DND-41 (cell line): ENCODE data around the gene ACAD10.

Experiments used
- ATAC-seq: fragments of 200-7000 bp; cut with Tn5 transposase; 3 replicates; pipeline ENCODE4 v1.9.1; 2021; ENCODE audit warnings: low read depth; ENCODE audit not compliant: insufficient read depth
- DNase-seq: peaks from one replicate; pipeline ENCODE4 v3.0.0-alpha.2; 2020
- H2AFZ ChIP-seq: 2 replicates; pipeline ENCODE4 v1.6.0; 2012; ENCODE audit warnings: low read depth, low read length
- H3K27ac ChIP-seq: 2 replicates; pipeline ENCODE4 v1.5.1; 2012; ENCODE audit warnings: low read length, inconsistent platforms
- H3K27me3 ChIP-seq: fragments of 200-600 bp; sonication (generic); 2 replicates; pipeline ENCODE4 v1.6.0; 2012; ENCODE audit warnings: low read length, mild to moderate bottlenecking, inconsistent platforms; ENCODE audit not compliant: insufficient read depth, poor library complexity
- H3K36me3 ChIP-seq: 2 replicates; pipeline ENCODE4 v1.5.1; 2012; ENCODE audit warnings: low read length, inconsistent platforms; ENCODE audit not compliant: insufficient read depth
- H3K4me1 ChIP-seq: 2 replicates; pipeline ENCODE4 v1.5.1; 2012; ENCODE audit warnings: mild to moderate bottlenecking, low read length; ENCODE audit not compliant: insufficient read depth
- H3K4me2 ChIP-seq: 2 replicates; pipeline ENCODE4 v1.6.0; 2012; ENCODE audit warnings: mild to moderate bottlenecking, moderate library complexity, low read length, inconsistent platforms; ENCODE audit not compliant: insufficient read depth
- H3K4me3 ChIP-seq, 2 experiments: fragments of 200-600 bp in 1 of 2; shearing (Covaris generic) in 1 of 2; 2 replicates each; pipeline ENCODE4 v1.5.1; 2012 to 2016; ENCODE audit warnings: inconsistent platforms in 2 of 2, low read length in 2 of 2, mild to moderate bottlenecking in 2 of 2, low read depth in 1 of 2, moderate library complexity in 1 of 2
- H3K79me2 ChIP-seq: 2 replicates; pipeline ENCODE4 v1.6.0; 2012; ENCODE audit warnings: low read length, inconsistent platforms; ENCODE audit not compliant: insufficient read depth
- H3K9ac ChIP-seq: 2 replicates; pipeline ENCODE4 v1.6.0; 2012; ENCODE audit warnings: low read depth, mild to moderate bottlenecking, inconsistent platforms, low read length, moderate library complexity
- H3K9me3 ChIP-seq: 2 replicates; pipeline ENCODE4 v1.5.1; 2012; ENCODE audit warnings: low read length, moderate library complexity, mild to moderate bottlenecking, inconsistent platforms; ENCODE audit not compliant: insufficient read depth, severe bottlenecking
- H4K20me1 ChIP-seq: 2 replicates; pipeline ENCODE4 v1.6.0; 2012; ENCODE audit warnings: low read length; ENCODE audit not compliant: insufficient read depth
- EZH2 ChIP-seq: IDR thresholded peaks from 3 replicates; pipeline ENCODE4 v1.6.1; 2012; ENCODE audit warnings: borderline replicate concordance, low read depth, mild to moderate bottlenecking, moderate library complexity, low read length, inconsistent platforms; ENCODE audit not compliant: severe bottlenecking
- TF ChIP-seq, protein P1 (sequence below): IDR thresholded peaks from 2 replicates; pipeline ENCODE4 v1.5.1; 2012; ENCODE audit warnings: borderline replicate concordance, low read length, moderate library complexity, mild to moderate bottlenecking; ENCODE audit not compliant: poor library complexity, severe bottlenecking; ENCODE audit errors: extremely low read depth

Gene ACAD10

DNA sequence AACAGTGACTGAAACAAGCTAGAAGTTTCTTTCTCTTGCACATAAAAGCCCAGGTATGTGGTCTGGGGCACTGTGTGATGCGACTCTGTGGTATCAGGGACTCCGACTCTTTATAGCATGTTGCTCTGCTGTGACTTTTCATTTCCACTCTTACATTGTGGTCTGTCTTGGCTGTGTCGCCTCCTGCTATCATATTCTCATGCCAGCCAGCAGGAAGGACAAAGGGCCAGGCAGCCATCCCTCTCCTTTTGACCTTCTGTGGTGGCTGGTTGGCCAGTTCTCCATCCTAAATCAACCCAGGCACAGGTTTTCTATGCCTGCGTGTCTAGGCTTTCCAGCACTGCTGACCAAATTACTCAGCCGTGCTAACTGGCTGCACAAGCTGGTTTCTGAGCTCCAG lies 8.0 kb downstream of the ACAD10 start:
- Histone ChIP-seq H3K36me3 (peaks cover 36% of the 10 kb centered on the region), H2AFZ (no peak overlapping the region), H3K9ac (no peak overlapping the region), H3K27ac (no peak overlapping the region), H3K4me3 (no peak overlapping the region), H3K4me2 (no peak overlapping the region), H3K79me2 (no peaks in the 10 kb centered on the region), H3K4me1 (no peaks in the 10 kb centered on the region), H3K27me3 (no peaks in the 10 kb centered on the region), H3K9me3 (no peaks in the 10 kb centered on the region), H4K20me1 (no peaks in the 10 kb centered on the region)
- no peak for DNase-seq
- no peak for ATAC-seq
- TF ChIP-seq, protein P1, sequence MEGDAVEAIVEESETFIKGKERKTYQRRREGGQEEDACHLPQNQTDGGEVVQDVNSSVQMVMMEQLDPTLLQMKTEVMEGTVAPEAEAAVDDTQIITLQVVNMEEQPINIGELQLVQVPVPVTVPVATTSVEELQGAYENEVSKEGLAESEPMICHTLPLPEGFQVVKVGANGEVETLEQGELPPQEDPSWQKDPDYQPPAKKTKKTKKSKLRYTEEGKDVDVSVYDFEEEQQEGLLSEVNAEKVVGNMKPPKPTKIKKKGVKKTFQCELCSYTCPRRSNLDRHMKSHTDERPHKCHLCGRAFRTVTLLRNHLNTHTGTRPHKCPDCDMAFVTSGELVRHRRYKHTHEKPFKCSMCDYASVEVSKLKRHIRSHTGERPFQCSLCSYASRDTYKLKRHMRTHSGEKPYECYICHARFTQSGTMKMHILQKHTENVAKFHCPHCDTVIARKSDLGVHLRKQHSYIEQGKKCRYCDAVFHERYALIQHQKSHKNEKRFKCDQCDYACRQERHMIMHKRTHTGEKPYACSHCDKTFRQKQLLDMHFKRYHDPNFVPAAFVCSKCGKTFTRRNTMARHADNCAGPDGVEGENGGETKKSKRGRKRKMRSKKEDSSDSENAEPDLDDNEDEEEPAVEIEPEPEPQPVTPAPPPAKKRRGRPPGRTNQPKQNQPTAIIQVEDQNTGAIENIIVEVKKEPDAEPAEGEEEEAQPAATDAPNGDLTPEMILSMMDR = no peak
- no peak for TF ChIP-seq EZH2

DNA sequence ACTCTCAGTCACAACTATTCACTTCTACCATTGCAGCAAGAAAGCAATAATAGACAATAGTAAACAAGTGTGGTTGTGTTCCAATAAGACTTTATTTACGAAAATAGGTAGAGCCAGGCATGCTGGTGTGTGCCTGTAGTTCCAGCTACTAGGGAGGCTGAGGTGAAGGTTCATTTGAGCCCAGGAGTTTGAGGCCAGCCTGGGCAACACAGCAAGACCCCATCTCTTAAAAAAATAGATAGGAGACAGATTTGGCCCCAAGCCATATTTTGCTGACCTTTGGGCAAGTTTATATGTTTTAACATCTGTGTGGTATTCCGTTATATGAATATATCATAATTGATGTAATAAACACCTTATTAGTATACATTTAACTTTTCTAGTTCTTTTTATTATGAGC lies 14.1 kb downstream of the ACAD10 start:
- H3K9ac ChIP-seq = no peak overlapping the region
- H3K4me1 ChIP-seq = no peaks in the 10 kb centered on the region
- ATAC-seq = no peak
- no peak overlapping the region for H3K4me2 ChIP-seq
- H4K20me1 ChIP-seq = no peaks in the 10 kb centered on the region
- H3K27ac ChIP-seq = no peak overlapping the region
- DNase-seq = no peak
- no peak overlapping the region for H2AFZ ChIP-seq
- H3K4me3 ChIP-seq = no peak overlapping the region
- H3K9me3 ChIP-seq = no peaks in the 10 kb centered on the region
- no peaks in the 10 kb centered on the region for H3K79me2 ChIP-seq
- no peaks in the 10 kb centered on the region for H3K27me3 ChIP-seq
- H3K36me3 ChIP-seq = peaks cover 36% of the 10 kb centered on the region
- no peak for TF ChIP-seq EZH2
- TF ChIP-seq, protein P1 = no peak

DNA sequence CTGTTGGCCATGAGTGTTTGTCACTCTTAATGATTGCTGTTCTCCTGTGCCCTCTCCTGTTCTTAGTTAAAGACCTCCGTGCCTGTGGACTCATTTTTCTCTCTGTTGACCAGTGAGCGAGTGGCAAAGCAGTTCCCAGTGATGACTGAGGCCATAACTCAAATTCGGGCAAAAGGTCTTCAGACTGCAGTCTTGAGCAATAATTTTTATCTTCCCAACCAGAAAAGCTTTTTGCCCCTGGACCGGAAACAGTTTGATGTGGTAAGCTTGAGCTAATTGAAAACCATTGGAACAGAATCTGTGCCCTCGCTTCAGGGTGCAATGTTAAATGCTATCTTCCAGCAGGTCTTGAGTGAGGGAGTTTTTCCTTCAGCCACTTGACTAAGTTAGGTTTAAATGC lies 19.8 kb downstream of the ACAD10 start:
- H2AFZ ChIP-seq = no peak overlapping the region
- peaks cover 43% of the 10 kb centered on the region for H3K36me3 ChIP-seq
- H3K27me3 ChIP-seq = no peaks in the 10 kb centered on the region
- H3K9ac ChIP-seq = no peak overlapping the region
- H3K4me1 ChIP-seq = no peaks in the 10 kb centered on the region
- no peaks in the 10 kb centered on the region for H3K79me2 ChIP-seq
- H3K9me3 ChIP-seq = no peaks in the 10 kb centered on the region
- DNase-seq (no peak), ATAC-seq (no peak)
- no peak overlapping the region for H3K4me3 ChIP-seq
- no peak overlapping the region for H3K4me2 ChIP-seq
- no peak for TF ChIP-seq EZH2
- TF ChIP-seq, protein P1 = no peak
- no peak overlapping the region for H3K27ac ChIP-seq
- no peaks in the 10 kb centered on the region for H4K20me1 ChIP-seq

- no peaks in the 10 kb centered on the region for H3K9me3 ChIP-seq
- DNase-seq = no peak
- H3K36me3 ChIP-seq = peaks cover 44% of the 10 kb centered on the region
- H3K27ac ChIP-seq = no peak overlapping the region
- no peak overlapping the region for H3K9ac ChIP-seq
- no peaks in the 10 kb centered on the region for H4K20me1 ChIP-seq
- no peaks in the 10 kb centered on the region for H3K27me3 ChIP-seq
- no peaks in the 10 kb centered on the region for H3K4me1 ChIP-seq
- no peak overlapping the region for H3K4me3 ChIP-seq
- no peaks in the 10 kb centered on the region for H3K79me2 ChIP-seq
- ATAC-seq = no peak
- TF ChIP-seq, protein P1 = no peak
- no peak for TF ChIP-seq EZH2
- no peak overlapping the region for H3K4me2 ChIP-seq
- H2AFZ ChIP-seq = no peak overlapping the region
Observed at GRCh38 chr12:111706145-111706544, 20.3 kb downstream of the ACAD10 start.
